IMR-90 (cell line): ENCODE results near the gene FOXB2. TPM values are rescaled to one million over a fixed set of nuclear protein-coding genes. Genes with fewer than 3 reads are reported as not detected.

Experiments used
- ATAC-seq: fragments of 200-7000 bp; cut with Tn5 transposase; 2 replicates; pipeline ENCODE4 v1.9.1; 2020; ENCODE audit warnings: low read depth, mild to moderate bottlenecking, moderate library complexity
- BruUV-seq: library from RNA; stranded (reverse); fragments of 400-500 nt; replicated peaks from 2 replicates; lab custom pipeline; 2021; lab: Mats Ljungman, UMichigan
- CTCF ChIA-PET: fragments of 300-600 bp; formaldehyde crosslinking; extraction: SDS; loops from one replicate; lab custom pipeline; 2021; ENCODE audit warnings: antibody characterized with exemption; lab: Yijun Ruan, JAX
- POLR2A ChIA-PET: fragments of 300-600 bp; sonication (Branson Sonifier 250); formaldehyde crosslinking; loops from one replicate; lab custom pipeline; 2022; ENCODE audit warnings: antibody characterized with exemption; ENCODE audit not compliant: unreplicated experiment; lab: Charles Lee
- DNase-seq: peaks from one replicate; pipeline ENCODE4 v3.0.0; 2013
- H2AFZ ChIP-seq: replicated peaks from 2 replicates; pipeline ENCODE3; 2013; ENCODE audit warnings: low read length, mild to moderate bottlenecking; ENCODE audit not compliant: poor library complexity
- H2AK5ac ChIP-seq: 2 replicates; pipeline ENCODE4 v1.6.1; 2013; ENCODE audit warnings: low read depth, low read length, inconsistent platforms
- H2AK9ac ChIP-seq: replicated peaks from 2 replicates; pipeline ENCODE3; 2013; ENCODE audit warnings: mild to moderate bottlenecking, low read depth, low read length, moderate library complexity; ENCODE audit not compliant: poor library complexity
- H2BK120ac ChIP-seq: 2 replicates; pipeline ENCODE4 v1.6.1; 2013; ENCODE audit warnings: low read depth, low read length, inconsistent platforms
- H2BK15ac ChIP-seq: 3 replicates; pipeline ENCODE4 v1.6.1; 2013; ENCODE audit warnings: low read depth, low read length, inconsistent platforms
- H2BK20ac ChIP-seq: 2 replicates; pipeline ENCODE4 v1.6.1; 2013; ENCODE audit warnings: low read depth, mild to moderate bottlenecking, inconsistent platforms, low read length, moderate library complexity
- H2BK5ac ChIP-seq: 2 replicates; pipeline ENCODE4 v1.6.1; 2013; ENCODE audit warnings: mild to moderate bottlenecking, low read depth, low read length, inconsistent platforms; ENCODE audit not compliant: poor library complexity, severe bottlenecking
- H3K14ac ChIP-seq: replicated peaks from 2 replicates; pipeline ENCODE4 v1.6.1; 2013; ENCODE audit warnings: low read depth, low read length, inconsistent platforms
- H3K18ac ChIP-seq: 2 replicates; pipeline ENCODE4 v1.6.1; 2013; ENCODE audit warnings: low read depth, low read length, control low read depth
- H3K23ac ChIP-seq: 2 replicates; pipeline ENCODE4 v1.6.1; 2013; ENCODE audit warnings: low read depth, low read length, inconsistent platforms
- H3K27ac ChIP-seq: 2 replicates; pipeline ENCODE4 v1.5.1; 2013; ENCODE audit warnings: mild to moderate bottlenecking, control low read depth, low read length; ENCODE audit not compliant: insufficient read depth
- H3K27me3 ChIP-seq: 2 replicates; pipeline ENCODE4 v1.6.1; 2013; ENCODE audit warnings: low read length; ENCODE audit not compliant: control insufficient read depth, insufficient read depth
- H3K36me3 ChIP-seq: 2 replicates; pipeline ENCODE4 v1.6.1; 2013; ENCODE audit warnings: low read length, mixed read lengths; ENCODE audit not compliant: control insufficient read depth, insufficient read depth
- H3K4ac ChIP-seq: 2 replicates; pipeline ENCODE4 v1.6.1; 2013; ENCODE audit warnings: low read depth, low read length, inconsistent platforms
- H3K4me1 ChIP-seq: 2 replicates; pipeline ENCODE4 v1.6.1; 2013; ENCODE audit warnings: low read length, mixed read lengths; ENCODE audit not compliant: control insufficient read depth, insufficient read depth
- H3K4me2 ChIP-seq: 2 replicates; pipeline ENCODE4 v1.6.1; 2013; ENCODE audit warnings: low read depth, mild to moderate bottlenecking, control low read depth, low read length, moderate library complexity
- H3K4me3 ChIP-seq: 2 replicates; pipeline ENCODE4 v1.5.1; 2013; ENCODE audit warnings: low read depth, mild to moderate bottlenecking, control low read depth, low read length, moderate library complexity; ENCODE audit not compliant: insufficient read depth
- H3K56ac ChIP-seq: 2 replicates; pipeline ENCODE4 v1.6.1; 2013; ENCODE audit warnings: low read length, inconsistent platforms; ENCODE audit not compliant: insufficient read depth; ENCODE audit errors: extremely low read depth
- H3K79me1 ChIP-seq, 2 experiments: 2 replicates each; pipeline ENCODE4 v1.6.1; 2013; ENCODE audit warnings: low read length in 2 of 2, inconsistent platforms in 1 of 2, low read depth in 1 of 2
- H3K9ac ChIP-seq: 2 replicates; pipeline ENCODE4 v1.6.1; 2013; ENCODE audit warnings: low read depth, low read length, control low read depth
- H3K9me1 ChIP-seq: 2 replicates; pipeline ENCODE4 v1.6.1; 2013; ENCODE audit warnings: low read length, inconsistent platforms; ENCODE audit not compliant: insufficient read depth
- H3K9me3 ChIP-seq: 2 replicates; pipeline ENCODE4 v1.6.1; 2013; ENCODE audit warnings: low read length; ENCODE audit not compliant: control insufficient read depth, insufficient read depth
- H4K20me1 ChIP-seq: 2 replicates; pipeline ENCODE4 v1.6.1; 2013; ENCODE audit warnings: low read length, inconsistent platforms; ENCODE audit not compliant: insufficient read depth
- H4K5ac ChIP-seq: 2 replicates; pipeline ENCODE4 v1.6.1; 2013; ENCODE audit warnings: mild to moderate bottlenecking, low read depth, low read length, control low read depth
- H4K8ac ChIP-seq, 2 experiments: 2 replicates each; pipeline ENCODE4 v1.6.1; 2013; ENCODE audit warnings: low read depth in 2 of 2, low read length in 2 of 2, control low read depth in 1 of 2, inconsistent platforms in 1 of 2
- H4K91ac ChIP-seq: 2 replicates; pipeline ENCODE4 v1.6.1; 2013; ENCODE audit warnings: low read depth, low read length, inconsistent platforms; ENCODE audit not compliant: insufficient read depth
- NFE2L2 ChIP-seq: fragments of 150-350 bp; IDR thresholded peaks from 2 replicates; pipeline ENCODE4 v1.6.1; 2016; ENCODE audit warnings: low read depth, mild to moderate bottlenecking, low read length
- POLR2A ChIP-seq: IDR thresholded peaks from 2 replicates; pipeline ENCODE4 v1.6.1; 2012; ENCODE audit warnings: mild to moderate bottlenecking, low read depth, low read length
- WGBS, 2 experiments: methylation state at CpG; one replicate each; pipeline versions ENCODE4 v1.1.5 to v1.1.7; 2013; ENCODE audit warnings: missing lambda C conversion rate in 2 of 2; ENCODE audit not compliant: insufficient read length in 1 of 2; ENCODE audit errors: extremely low coverage in 2 of 2; 5-methylcytosine and 5-hydroxymethylcytosine counted together
- dilution Hi-C: fragments of 300-500 bp; cut with HindIII; formaldehyde crosslinking; loops from one replicate; pipeline ENCODE4 v1.14.3; 2018; ENCODE audit warnings: low sequenced_read_pairs; ENCODE audit not compliant: unreplicated experiment
- in situ Hi-C: fragments of 300-500 bp; cut with MboI; formaldehyde crosslinking; loops from 3 replicates; pipeline ENCODE4 v1.14.3; 2019; ENCODE audit warnings: low sequenced_read_pairs, inconsistent platforms, mixed read lengths
- intact Hi-C: fragments of 100-400 bp; cut with micrococcal nuclease; formaldehyde crosslinking; loops from 2 replicates; pipeline ENCODE4 v1.10.0; 2022
- polyA plus RNA-seq, 3 experiments: library from polyadenylated mRNA; depleted of rRNA; stranded (reverse); fragments of >200 nt; gene quantifications; 2 replicates each; pipeline ENCODE4 v1.2.3, GENCODE V29; 2012; ENCODE audit warnings: low replicate concordance in 1 of 3
- total RNA-seq: library from RNA; depleted of rRNA; stranded (reverse); fragments of >200 nt; gene quantifications from 2 replicates; pipeline ENCODE4 v1.2.3, GENCODE V29; 2012

Gene FOXB2
- total and polyA plus RNA-seq, 2 of the 4 experiments (the other 2 are of a cell fraction): not detected

DNA sequence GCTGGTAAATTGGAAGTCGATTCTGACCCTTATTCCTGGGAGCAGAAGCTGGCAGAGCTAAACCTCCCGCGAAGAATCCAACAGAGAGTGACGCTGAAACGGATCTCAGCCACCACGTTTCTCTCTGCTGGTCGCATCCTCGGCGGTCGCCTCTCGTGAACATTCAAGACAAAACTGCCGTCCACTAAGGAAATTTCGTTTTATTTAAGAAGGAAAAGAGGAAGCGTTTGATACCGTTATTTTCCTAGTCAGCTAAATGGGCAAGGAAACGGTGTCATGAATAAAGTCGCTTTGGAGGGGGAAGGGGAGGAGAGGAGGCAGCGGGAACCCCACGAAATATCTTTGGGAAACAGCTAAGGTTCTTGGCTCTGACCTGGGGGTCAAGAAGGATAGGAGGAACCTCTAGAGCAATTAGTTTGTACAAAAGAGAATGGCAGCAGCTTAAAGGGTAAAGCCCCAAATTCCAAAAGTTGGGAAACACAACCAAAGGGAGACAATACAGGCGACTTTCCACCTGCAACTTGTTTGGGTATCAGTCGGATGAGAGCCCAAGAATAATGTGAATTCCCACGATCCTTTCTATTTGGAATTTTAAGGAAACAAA, 1.9 kb downstream of the FOXB2 start:
- Histone ChIP-seq H2BK15ac (no peak overlapping the region), H3K23ac (no peak overlapping the region), H3K56ac (no peak overlapping the region), H2BK5ac (no peak overlapping the region), H3K18ac (no peak overlapping the region), H3K4me2 (no peak overlapping the region), H3K79me1 (no peaks in the 10 kb centered on the region), H3K27me3 (peaks cover 87% of the 10 kb centered on the region), H3K27ac (no peak overlapping the region), H4K5ac (no peak overlapping the region), H3K4me1 (no peaks in the 10 kb centered on the region; the same call in 1 of the 2 replicates), H4K20me1 (no peaks in the 10 kb centered on the region), H2AK5ac (no peak overlapping the region), H3K9me1 (no peaks in the 10 kb centered on the region), H2AFZ (no peak overlapping the region), H2BK120ac (no peak overlapping the region), H4K8ac (no peak overlapping the region), H3K9ac (no peak overlapping the region), H3K9me3 (peaks cover 21% of the 10 kb centered on the region), H2BK20ac (no peak overlapping the region), H3K14ac (no peak overlapping the region), H3K36me3 (no peaks in the 10 kb centered on the region), H2AK9ac (no peak overlapping the region), H3K4ac (no peak overlapping the region), H3K4me3 (no peak overlapping the region), H4K91ac (no peak overlapping the region)
- in situ Hi-C loops: no loop called here
- no peak for ATAC-seq
- CTCF ChIA-PET: no interaction called here
- no TSS peak for BruUV-seq
- TF ChIP-seq NFE2L2 (no peak), POLR2A (no peak)
- 6% methylated on average over 13 of the region's 22 CpGs; no CpG with 5 or more reads in 1 of the 2 experiments for WGBS, 2 experiments
- DNase-seq: no peak
- POLR2A ChIA-PET: no interaction called here
- dilution Hi-C loops: no loop called here
- intact Hi-C loops: no loop called here
